Kidney (tissue), 14 donors: ENCODE measurements around the gene TSR1. TPM values are rescaled to one million over a fixed set of nuclear protein-coding genes. Genes with fewer than 3 reads are reported as not detected.
A peak's percentile ranks its signal among the peaks of the same experiment; 100 is the strongest.

Source experiments
- DNase-seq, 5 donors: peaks; one replicate each; pipeline ENCODE4 v3.0.0-alpha.2; 2013 to 2020
- FAIRE-seq: peaks from 2 replicates; lab custom pipeline; 2012; peaks lifted over from hg19 to GRCh38; lab: Jason Lieb, UNC
- H3K27ac ChIP-seq, 2 donors: one replicate each; pipeline ENCODE4 v1.7.0; 2013; ENCODE audit warnings: low read depth in 2 of 2, low read length in 2 of 2, inconsistent platforms in 1 of 2
- H3K27me3 ChIP-seq: one replicate; pipeline ENCODE4 v1.7.1; 2013; ENCODE audit warnings: low read length, inconsistent platforms; ENCODE audit not compliant: control insufficient read depth, insufficient read depth
- H3K36me3 ChIP-seq, 3 donors: one replicate each; pipeline versions ENCODE4 v1.7.0 to v1.7.1; 2013; ENCODE audit warnings: low read length in 3 of 3, control low read depth in 1 of 3, inconsistent platforms in 1 of 3; ENCODE audit not compliant: insufficient read depth in 3 of 3, control insufficient read depth in 2 of 3
- H3K4me1 ChIP-seq, 3 donors: one replicate each; pipeline versions ENCODE4 v1.7.0 to v1.7.1; 2013; ENCODE audit warnings: low read length in 3 of 3, inconsistent platforms in 1 of 3, low read depth in 1 of 3; ENCODE audit not compliant: control insufficient read depth in 2 of 3, insufficient read depth in 2 of 3
- H3K4me3 ChIP-seq, 3 donors: one replicate each; pipeline versions ENCODE4 v1.7.0 to v1.8.1; 2013; ENCODE audit warnings: low read length in 3 of 3, control low read depth in 1 of 3, inconsistent platforms in 1 of 3
- H3K9ac ChIP-seq, 3 donors: one replicate each; pipeline versions ENCODE4 v1.7.0 to v1.7.1; 2013; ENCODE audit warnings: low read length in 3 of 3, control low read depth in 1 of 3, inconsistent platforms in 1 of 3
- H3K9me3 ChIP-seq, 3 donors: one replicate each; pipeline versions ENCODE4 v1.7.0 to v1.7.1; 2013; ENCODE audit warnings: low read length in 3 of 3, control low read depth in 1 of 3, inconsistent platforms in 1 of 3; ENCODE audit not compliant: control insufficient read depth in 2 of 3, insufficient read depth in 1 of 3
- CTCF ChIP-seq: IDR thresholded peaks from 3 replicates; pipeline ENCODE4 v1.5.1; 2012; ENCODE audit warnings: mild to moderate bottlenecking, moderate library complexity, borderline replicate concordance; ENCODE audit not compliant: insufficient read depth; ENCODE audit errors: extremely low read depth
- intact Hi-C: fragments of 100-400 bp; cut with DNase I; formaldehyde crosslinking; loops from one replicate; pipeline ENCODE4 v1.11.1; 2022
- polyA plus RNA-seq: library from polyadenylated mRNA; stranded (reverse); fragments of 350-450 nt; fragmentation: Illumina TruSeq; extraction: RNeasy Lipid Tissue Mini Kit (QIAGEN cat#74804); gene quantifications from one replicate; pipeline ENCODE4 v1.2.3, GENCODE V29; 2014; ENCODE audit warnings: low read depth, low replicate concordance; ENCODE audit not compliant: insufficient read depth
- total RNA-seq: library from RNA; stranded (reverse); fragmentation: NEBNext Ultra II Directional; extraction: Animal tissue kit (Norgen Biotek cat#: 25700); gene quantifications from one replicate; pipeline ENCODE4 v1.2.1, GENCODE V29; 2021
- donor health status: control.
- donor health status: control.
- donor health status: control.
- donor health status: control.
- donor health status: control.
- donor health status: DM: yes; HTN: yes; CAD: no.
- donor health status: Normal renal cell carcinoma (clear cell type).

The TSR1 gene
- total and polyA plus RNA-seq, 2 donors from 2014 or later = 9.1 to 24.4 TPM

GRCh38 chr17:2282297-2282873 is 53.9 kb downstream of the TSR1 start:
- no peaks in the 10 kb centered on the region for H3K9me3 ChIP-seq
- H3K27ac ChIP-seq = no peak overlapping the region
- peak; percentile 52 for TF ChIP-seq CTCF
- peak in 2 of 5 donors; percentile 83 to 91 for DNase-seq
- intact Hi-C loops = no loop called here
- H3K9ac ChIP-seq = no peak overlapping the region
- no peaks in the 10 kb centered on the region for H3K27me3 ChIP-seq
- no peaks in the 10 kb centered on the region for H3K4me1 ChIP-seq
- no peak overlapping the region for H3K4me3 ChIP-seq
- peak; percentile 78 for FAIRE-seq
- H3K36me3 ChIP-seq = peaks cover 10 to 44% (median 24%) of the 10 kb centered on the region in 3 donors

- no peaks in the 10 kb centered on the region for H3K9me3 ChIP-seq
- FAIRE-seq (no peak), DNase-seq (no peak)
- peaks cover 10 to 40% (median 28%) of the 10 kb centered on the region in 3 donors for H3K36me3 ChIP-seq
- no peaks in the 10 kb centered on the region for H3K27me3 ChIP-seq
- intact Hi-C loops = no loop called here
- TF ChIP-seq CTCF = no peak
- H3K27ac ChIP-seq = no peak overlapping the region
- no peaks in the 10 kb centered on the region for H3K4me1 ChIP-seq
- H3K9ac ChIP-seq = no peak overlapping the region
- H3K4me3 ChIP-seq = no peak overlapping the region
Measured at GRCh38 chr17:2279707-2280106, 56.5 kb downstream of the TSR1 start.

GRCh38 chr17:2277429-2278170 is 58.7 kb downstream of the TSR1 start:
- intact Hi-C loops = no loop called here

More at GRCh38 chr17:2277429-2278170, 58.7 kb downstream of the TSR1 start:
- TF ChIP-seq CTCF = no peak
- H3K4me3 ChIP-seq = no peak overlapping the region
- H3K9me3 ChIP-seq = no peaks in the 10 kb centered on the region
- no peaks in the 10 kb centered on the region for H3K4me1 ChIP-seq
- peaks cover 14 to 29% (median 24%) of the 10 kb centered on the region in 3 donors for H3K36me3 ChIP-seq
- no peak for FAIRE-seq
- H3K27ac ChIP-seq = no peak overlapping the region
- H3K27me3 ChIP-seq = no peaks in the 10 kb centered on the region
- DNase-seq = peak in 1 of 5 donors; percentile 10
- no peak overlapping the region for H3K9ac ChIP-seq
